ENCODE measurements around the gene LRRC32.

DNA sequence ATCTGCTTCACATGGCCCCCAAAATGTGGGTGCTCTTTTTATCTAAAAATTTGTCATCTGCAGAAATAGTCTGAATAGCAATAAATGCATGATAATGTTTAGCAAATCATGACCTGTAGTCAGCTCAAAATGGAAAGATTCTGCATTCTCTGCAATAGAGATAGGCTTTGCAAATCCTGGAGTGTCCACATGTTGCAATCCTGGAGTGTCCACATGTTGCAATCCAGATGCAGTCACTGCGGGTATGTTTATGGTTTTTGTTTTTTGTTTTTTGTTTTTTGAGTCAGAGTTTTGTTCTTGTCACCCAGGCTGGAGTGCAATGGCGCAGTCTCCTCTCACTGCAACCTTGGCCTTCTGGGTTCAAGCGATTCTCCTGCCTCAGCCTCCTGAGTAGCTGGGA lies 20.2 kb upstream of the LRRC32 start:
- TF ChIP-seq POLR2A (IDR thresholded peaks at IDR 0.05; ENCODE audit: low read length) (no peak), GATA1 (IDR thresholded peaks at IDR 0.05; ENCODE audit: low read depth, low read length) (no peak)

Measured in erythroblast (primary cell).